ENCODE data around the gene SUCLG2.

Gene SUCLG2

DNA sequence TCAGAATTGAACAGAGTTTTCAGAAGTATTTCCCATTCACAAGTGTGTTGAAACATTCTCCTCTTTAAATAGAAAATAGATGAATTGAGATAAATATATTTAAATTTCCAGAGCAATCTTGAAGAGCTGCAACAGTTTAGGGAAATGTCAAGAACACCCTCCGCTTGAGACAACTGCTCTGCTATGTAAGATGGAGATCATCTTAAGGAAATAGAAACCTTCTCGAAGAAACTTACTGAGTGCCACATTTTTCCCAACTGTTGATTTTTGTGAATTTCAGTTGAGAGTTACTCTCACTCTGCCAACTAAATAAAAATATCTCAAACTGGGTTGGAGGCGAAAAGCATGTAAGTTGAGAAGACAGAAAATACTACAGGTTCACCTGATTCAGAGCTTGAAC is 78.0 kb downstream of the SUCLG2 start:
- Histone ChIP-seq H3K4me1 (ENCODE audit: control insufficient read depth, insufficient read depth, low read length) (no peaks in the 10 kb centered on the region), H3K4me3 (ENCODE audit: low read length) (no peak overlapping the region), H3K9me3 (ENCODE audit: control insufficient read depth, low read length) (no peaks in the 10 kb centered on the region), H3K9ac (ENCODE audit: low read length) (no peak overlapping the region), H3K27me3 (ENCODE audit: control insufficient read depth, insufficient read depth, low read length) (no peaks in the 10 kb centered on the region), H3K36me3 (ENCODE audit: control insufficient read depth, insufficient read depth, low read length) (no peaks in the 10 kb centered on the region)

GRCh38 chr3:67569324-67569723 is 85.1 kb downstream of the SUCLG2 start:
- no peak overlapping the region for H3K4me3 ChIP-seq (ENCODE audit: low read length)
- H3K27me3 ChIP-seq (ENCODE audit: control insufficient read depth, insufficient read depth, low read length), result no peaks in the 10 kb centered on the region
- no peaks in the 10 kb centered on the region for H3K36me3 ChIP-seq (ENCODE audit: control insufficient read depth, insufficient read depth, low read length)
- no peak overlapping the region for H3K9ac ChIP-seq (ENCODE audit: low read length)
- H3K9me3 ChIP-seq (ENCODE audit: control insufficient read depth, low read length), result no peaks in the 10 kb centered on the region
- H3K4me1 ChIP-seq (ENCODE audit: control insufficient read depth, insufficient read depth, low read length), result no peaks in the 10 kb centered on the region

GRCh38 chr3:67567893-67568292 is 86.5 kb downstream of the SUCLG2 start:
- Histone ChIP-seq H3K9ac (ENCODE audit: low read length) (no peak overlapping the region), H3K27me3 (ENCODE audit: control insufficient read depth, insufficient read depth, low read length) (no peaks in the 10 kb centered on the region), H3K36me3 (ENCODE audit: control insufficient read depth, insufficient read depth, low read length) (no peaks in the 10 kb centered on the region), H3K4me1 (ENCODE audit: control insufficient read depth, insufficient read depth, low read length) (no peaks in the 10 kb centered on the region), H3K9me3 (ENCODE audit: control insufficient read depth, low read length) (no peaks in the 10 kb centered on the region), H3K4me3 (ENCODE audit: low read length) (no peak overlapping the region)

DNA sequence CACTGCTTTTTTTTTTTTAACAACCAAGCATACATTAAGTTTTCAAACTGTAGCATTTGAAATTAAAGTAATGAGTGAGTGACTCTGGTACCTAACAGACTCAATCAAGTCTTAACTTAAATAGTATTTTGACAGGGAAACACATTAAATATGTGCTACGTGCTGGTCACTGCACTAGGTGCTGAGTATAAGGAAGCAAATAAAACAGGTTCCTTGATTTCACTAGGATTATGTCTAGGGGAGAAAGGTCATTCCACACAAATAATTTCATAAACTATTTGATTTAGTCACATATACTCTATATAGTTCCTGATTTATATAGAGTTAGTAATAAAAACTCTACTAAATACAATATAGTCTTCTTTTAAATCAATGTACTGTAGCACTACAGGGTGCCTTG is 89.4 kb downstream of the SUCLG2 start:
- Histone ChIP-seq H3K27me3 (ENCODE audit: control insufficient read depth, insufficient read depth, low read length) (no peaks in the 10 kb centered on the region), H3K9ac (ENCODE audit: low read length) (no peak overlapping the region), H3K4me1 (ENCODE audit: control insufficient read depth, insufficient read depth, low read length) (no peaks in the 10 kb centered on the region), H3K36me3 (ENCODE audit: control insufficient read depth, insufficient read depth, low read length) (no peaks in the 10 kb centered on the region), H3K4me3 (ENCODE audit: low read length) (no peak overlapping the region), H3K9me3 (ENCODE audit: control insufficient read depth, low read length) (no peaks in the 10 kb centered on the region)

DNA sequence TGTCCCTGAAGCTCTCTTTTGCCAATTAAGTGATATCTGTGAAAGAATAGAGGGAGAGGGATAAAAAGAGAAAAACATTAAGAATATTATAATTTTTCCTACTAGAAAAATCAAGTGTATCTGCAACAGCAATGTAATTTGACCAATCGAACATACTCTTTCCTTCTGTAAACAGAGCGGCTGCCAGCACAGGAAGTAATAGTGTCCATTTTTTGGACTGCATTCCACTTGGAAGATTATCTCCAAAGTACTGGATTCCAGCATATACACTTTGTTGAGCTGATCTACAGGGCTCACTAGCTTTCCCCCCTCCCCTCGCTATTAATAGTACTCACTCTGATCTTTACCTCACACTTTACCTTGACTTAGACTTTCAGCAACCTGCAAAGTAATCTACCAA is 90.4 kb downstream of the SUCLG2 start:
- H3K9ac ChIP-seq (ENCODE audit: low read length), result no peak overlapping the region
- no peaks in the 10 kb centered on the region for H3K36me3 ChIP-seq (ENCODE audit: control insufficient read depth, insufficient read depth, low read length)
- no peaks in the 10 kb centered on the region for H3K9me3 ChIP-seq (ENCODE audit: control insufficient read depth, low read length)
- no peaks in the 10 kb centered on the region for H3K4me1 ChIP-seq (ENCODE audit: control insufficient read depth, insufficient read depth, low read length)
- H3K4me3 ChIP-seq (ENCODE audit: low read length), result no peak overlapping the region
- H3K27me3 ChIP-seq (ENCODE audit: control insufficient read depth, insufficient read depth, low read length), result no peaks in the 10 kb centered on the region

DNA sequence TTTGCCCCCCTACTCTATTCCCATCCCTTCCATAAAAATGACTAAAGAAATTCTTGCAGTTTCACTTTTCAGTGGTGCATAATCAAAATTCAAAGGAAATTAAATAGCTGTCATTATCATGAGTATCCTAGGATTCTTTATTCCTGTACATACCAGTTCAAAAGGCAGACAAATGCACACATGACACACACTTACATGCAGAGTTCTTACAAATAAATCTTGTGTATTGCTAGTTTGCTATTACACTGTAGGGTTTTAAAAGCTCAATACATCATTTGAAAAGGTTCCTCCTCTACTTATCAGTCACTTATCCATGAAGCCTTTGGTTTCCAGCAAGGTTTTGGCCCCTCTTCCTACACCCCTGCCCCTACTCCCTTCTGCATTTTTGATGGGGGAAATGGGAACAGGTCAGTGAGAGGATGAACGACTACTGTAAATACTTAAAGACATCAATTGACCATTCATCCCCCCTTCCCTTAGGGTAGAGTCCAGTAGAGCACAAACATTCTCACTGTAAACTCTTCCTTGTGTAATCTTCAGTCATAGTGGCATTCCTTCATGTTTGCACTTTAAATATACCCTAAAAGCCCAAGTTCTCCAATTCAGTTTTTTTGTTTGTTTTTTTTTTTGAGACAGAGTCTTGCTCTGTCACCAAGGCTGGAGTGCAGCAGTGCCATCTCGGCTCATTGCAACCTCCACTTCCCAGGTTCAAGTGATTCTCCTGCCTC is 92.6 kb downstream of the SUCLG2 start:
- Histone ChIP-seq H3K4me1 (ENCODE audit: control insufficient read depth, insufficient read depth, low read length) (no peaks in the 10 kb centered on the region), H3K4me3 (ENCODE audit: low read length) (no peak overlapping the region), H3K9me3 (ENCODE audit: control insufficient read depth, low read length) (no peaks in the 10 kb centered on the region), H3K9ac (ENCODE audit: low read length) (no peak overlapping the region), H3K36me3 (ENCODE audit: control insufficient read depth, insufficient read depth, low read length) (no peaks in the 10 kb centered on the region), H3K27me3 (ENCODE audit: control insufficient read depth, insufficient read depth, low read length) (no peaks in the 10 kb centered on the region)

GRCh38 chr3:67561266-67561665 is 93.1 kb downstream of the SUCLG2 start:
- H3K36me3 ChIP-seq (ENCODE audit: control insufficient read depth, insufficient read depth, low read length), result no peaks in the 10 kb centered on the region
- H3K4me1 ChIP-seq (ENCODE audit: control insufficient read depth, insufficient read depth, low read length), result no peaks in the 10 kb centered on the region
- H3K9me3 ChIP-seq (ENCODE audit: control insufficient read depth, low read length), result no peaks in the 10 kb centered on the region
- H3K27me3 ChIP-seq (ENCODE audit: control insufficient read depth, insufficient read depth, low read length), result no peaks in the 10 kb centered on the region
- no peak overlapping the region for H3K4me3 ChIP-seq (ENCODE audit: low read length)
- no peak overlapping the region for H3K9ac ChIP-seq (ENCODE audit: low read length)

DNA sequence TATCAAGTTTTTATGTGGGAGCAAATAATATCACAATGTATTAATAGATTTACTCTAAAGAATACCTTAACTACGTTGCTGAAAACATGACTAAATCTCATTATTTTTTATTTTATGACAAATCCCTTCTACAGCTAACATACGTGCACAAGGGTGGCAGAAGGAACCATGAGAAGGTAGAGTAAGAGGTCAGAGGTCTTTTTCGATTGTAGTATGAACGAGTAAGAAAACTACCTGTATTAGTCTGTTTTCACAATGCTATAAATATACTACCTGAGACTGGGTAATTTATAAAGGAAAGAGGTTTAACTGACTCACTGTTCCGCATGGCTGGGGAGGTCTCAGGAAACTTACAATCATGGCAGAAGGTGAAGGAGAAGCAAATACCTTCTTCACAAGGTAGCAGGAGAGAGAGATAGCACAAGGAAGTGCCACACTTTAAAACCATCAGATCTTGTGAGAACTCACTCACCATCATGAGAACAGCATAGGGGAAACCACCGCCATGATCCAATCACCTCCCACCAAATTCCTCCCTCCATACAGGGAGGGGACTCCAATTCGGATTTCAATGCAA is 95.3 kb downstream of the SUCLG2 start:
- Histone ChIP-seq H3K27me3 (ENCODE audit: control insufficient read depth, insufficient read depth, low read length) (no peaks in the 10 kb centered on the region), H3K36me3 (ENCODE audit: control insufficient read depth, insufficient read depth, low read length) (no peaks in the 10 kb centered on the region), H3K9me3 (ENCODE audit: control insufficient read depth, low read length) (no peaks in the 10 kb centered on the region), H3K9ac (ENCODE audit: low read length) (no peak overlapping the region), H3K4me1 (ENCODE audit: control insufficient read depth, insufficient read depth, low read length) (no peaks in the 10 kb centered on the region), H3K4me3 (ENCODE audit: low read length) (no peak overlapping the region)

GRCh38 chr3:67558426-67558825 is 96.0 kb downstream of the SUCLG2 start:
- no peak overlapping the region for H3K9ac ChIP-seq (ENCODE audit: low read length)
- no peaks in the 10 kb centered on the region for H3K27me3 ChIP-seq (ENCODE audit: control insufficient read depth, insufficient read depth, low read length)
- no peaks in the 10 kb centered on the region for H3K4me1 ChIP-seq (ENCODE audit: control insufficient read depth, insufficient read depth, low read length)
- no peaks in the 10 kb centered on the region for H3K9me3 ChIP-seq (ENCODE audit: control insufficient read depth, low read length)
- H3K36me3 ChIP-seq (ENCODE audit: control insufficient read depth, insufficient read depth, low read length), result no peaks in the 10 kb centered on the region
- H3K4me3 ChIP-seq (ENCODE audit: low read length), result no peak overlapping the region

- H3K36me3 ChIP-seq (ENCODE audit: control insufficient read depth, insufficient read depth, low read length), result no peaks in the 10 kb centered on the region
- no peaks in the 10 kb centered on the region for H3K27me3 ChIP-seq (ENCODE audit: control insufficient read depth, insufficient read depth, low read length)
- no peak overlapping the region for H3K9ac ChIP-seq (ENCODE audit: low read length)
- no peaks in the 10 kb centered on the region for H3K4me1 ChIP-seq (ENCODE audit: control insufficient read depth, insufficient read depth, low read length)
- H3K4me3 ChIP-seq (ENCODE audit: low read length), result no peak overlapping the region
- no peaks in the 10 kb centered on the region for H3K9me3 ChIP-seq (ENCODE audit: control insufficient read depth, low read length)
These were observed 96.5 kb downstream of the SUCLG2 start for GRCh38 chr3:67557848-67558355.

- Histone ChIP-seq H3K9ac (ENCODE audit: low read length) (no peak overlapping the region), H3K4me1 (ENCODE audit: control insufficient read depth, insufficient read depth, low read length) (no peaks in the 10 kb centered on the region), H3K36me3 (ENCODE audit: control insufficient read depth, insufficient read depth, low read length) (no peaks in the 10 kb centered on the region), H3K9me3 (ENCODE audit: control insufficient read depth, low read length) (no peaks in the 10 kb centered on the region), H3K27me3 (ENCODE audit: control insufficient read depth, insufficient read depth, low read length) (no peaks in the 10 kb centered on the region), H3K4me3 (ENCODE audit: low read length) (no peak overlapping the region)
These were observed 102.9 kb downstream of the SUCLG2 start for GRCh38 chr3:67551361-67552016.

DNA sequence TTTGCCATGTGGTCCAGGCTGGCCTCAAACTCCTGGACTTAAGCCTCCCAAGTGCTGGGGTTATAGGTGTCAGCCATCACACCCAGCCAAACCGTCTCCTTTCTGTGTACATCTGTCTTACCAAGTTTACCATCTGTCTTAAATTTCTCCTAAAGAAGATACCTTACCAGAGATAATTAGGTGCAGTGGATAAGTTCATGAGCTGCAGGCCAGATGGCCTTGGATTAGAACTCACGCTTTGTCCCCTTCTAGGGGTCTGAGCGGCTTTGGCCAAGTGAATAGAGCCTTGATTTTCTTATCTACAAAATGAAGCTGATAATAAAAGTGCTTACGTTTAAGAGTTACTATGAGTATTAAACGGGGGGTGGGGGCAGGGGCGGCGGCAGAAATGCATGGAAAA is 103.9 kb downstream of the SUCLG2 start:
- Histone ChIP-seq H3K4me1 (ENCODE audit: control insufficient read depth, insufficient read depth, low read length) (no peaks in the 10 kb centered on the region), H3K36me3 (ENCODE audit: control insufficient read depth, insufficient read depth, low read length) (no peaks in the 10 kb centered on the region), H3K9me3 (ENCODE audit: control insufficient read depth, low read length) (no peaks in the 10 kb centered on the region), H3K27me3 (ENCODE audit: control insufficient read depth, insufficient read depth, low read length) (no peaks in the 10 kb centered on the region), H3K4me3 (ENCODE audit: low read length) (no peak overlapping the region), H3K9ac (ENCODE audit: low read length) (no peak overlapping the region)

Data from mucosa of stomach (tissue), 1 donor.